GM23338 (cell line): Measurements from ENCODE around the gene HMGN1. TPM values are rescaled to one million over a fixed set of nuclear protein-coding genes. Genes with fewer than 3 reads are reported as not detected.

Experiments used
- ATAC-seq: fragments of 200-7000 bp; cut with Tn5 transposase; 3 replicates; pipeline ENCODE4 v1.9.1; 2020
- DNase-seq: peaks from one replicate; pipeline ENCODE4 v3.0.0-alpha.2; 2015; ENCODE audit warnings: low spot score
- H2AFZ ChIP-seq: fragments of 200-600 bp; sonication (generic); 2 replicates; pipeline ENCODE4 v1.8.0; 2016; ENCODE audit warnings: antibody characterized with exemption, mild to moderate bottlenecking, moderate library complexity
- H3F3A ChIP-seq: fragments of 200-600 bp; sonication (generic); replicated peaks from 2 replicates; pipeline ENCODE4 v1.8.0; 2017; ENCODE audit warnings: antibody characterized with exemption, mixed run types, low read depth
- H3K27ac ChIP-seq: fragments of 200-600 bp; sonication (generic); 2 replicates; pipeline ENCODE4 v1.6.1; 2016; ENCODE audit warnings: low read depth
- H3K27me3 ChIP-seq: fragments of 200-600 bp; sonication (generic); 2 replicates; pipeline ENCODE4 v1.8.0; 2016; ENCODE audit warnings: mild to moderate bottlenecking, mixed run types, moderate library complexity; ENCODE audit not compliant: insufficient read depth
- H3K36me3 ChIP-seq: fragments of 200-600 bp; sonication (generic); 2 replicates; pipeline ENCODE4 v1.8.0; 2016; ENCODE audit warnings: mild to moderate bottlenecking; ENCODE audit not compliant: insufficient read depth
- H3K4me1 ChIP-seq: fragments of 200-600 bp; sonication (generic); 2 replicates; pipeline ENCODE4 v1.8.0; 2016; ENCODE audit warnings: mild to moderate bottlenecking, moderate library complexity; ENCODE audit not compliant: insufficient read depth
- H3K4me2 ChIP-seq: fragments of 200-600 bp; sonication (generic); 2 replicates; pipeline ENCODE4 v1.7.1; 2017; ENCODE audit warnings: mixed run types
- H3K4me3 ChIP-seq: fragments of 200-600 bp; sonication (generic); 2 replicates; pipeline ENCODE4 v1.6.1; 2016; ENCODE audit warnings: mixed run types
- H3K79me2 ChIP-seq: fragments of 200-600 bp; sonication (generic); replicated peaks from 2 replicates; pipeline ENCODE4 v1.8.0; 2017; ENCODE audit warnings: mild to moderate bottlenecking; ENCODE audit not compliant: insufficient read depth
- H3K9me2 ChIP-seq: fragments of 200-600 bp; sonication (generic); 2 replicates; pipeline ENCODE4 v1.8.0; 2017; ENCODE audit not compliant: insufficient read depth
- H4K20me1 ChIP-seq: fragments of 200-600 bp; sonication (generic); replicated peaks from 2 replicates; pipeline ENCODE4 v1.8.0; 2017; ENCODE audit warnings: mild to moderate bottlenecking; ENCODE audit not compliant: insufficient read depth
- H3K27ac Mint-ChIP-seq: 2 replicates; pipeline ENCODE4 v1.8.0; 2020; ENCODE audit warnings: inconsistent platforms, mild to moderate bottlenecking, moderate library complexity, mixed read lengths
- H3K27me3 Mint-ChIP-seq: 3 replicates; pipeline ENCODE4 v1.8.0; 2022; ENCODE audit warnings: low read depth, mild to moderate bottlenecking, moderate library complexity, mixed read lengths, inconsistent platforms; ENCODE audit not compliant: insufficient read depth, poor library complexity
- H3K36me3 Mint-ChIP-seq: 3 replicates; pipeline ENCODE4 v1.8.0; 2021; ENCODE audit warnings: low read depth, mild to moderate bottlenecking, inconsistent platforms, moderate library complexity, mixed read lengths
- H3K4me1 Mint-ChIP-seq: 3 replicates; pipeline ENCODE4 v1.8.0; 2020; ENCODE audit warnings: mild to moderate bottlenecking, inconsistent platforms, mixed read lengths
- H3K4me3 Mint-ChIP-seq: 3 replicates; pipeline ENCODE4 v1.8.0; 2021; ENCODE audit warnings: moderate library complexity, mild to moderate bottlenecking, inconsistent platforms, mixed read lengths
- H3K9me3 Mint-ChIP-seq: 3 replicates; pipeline ENCODE4 v1.8.0; 2020; ENCODE audit warnings: moderate library complexity, mild to moderate bottlenecking, inconsistent platforms, mixed read lengths
- CREB1 ChIP-seq: fragments of 250-450 bp; sonication (Bioruptor Pico); IDR thresholded peaks from 2 replicates; pipeline ENCODE4 v1.5.0; 2020; ENCODE audit warnings: low read depth, mild to moderate bottlenecking, moderate library complexity
- ETS1 ChIP-seq: IDR thresholded peaks from 2 replicates; pipeline ENCODE4 v1.6.1; 2016; ENCODE audit warnings: antibody characterized with exemption
- EZH2 ChIP-seq: fragments of 200-600 bp; sonication (generic); IDR thresholded peaks from one replicate; pipeline ENCODE4 v1.8.0; 2017; ENCODE audit warnings: antibody characterized with exemption, mild to moderate bottlenecking, low read depth; ENCODE audit not compliant: unreplicated experiment
- EZH2phosphoT487 ChIP-seq: fragments of 200-600 bp; sonication (generic); IDR thresholded peaks from one replicate; pipeline ENCODE4 v1.8.1; 2018; ENCODE audit warnings: antibody characterized with exemption; ENCODE audit not compliant: unreplicated experiment
- JUNB ChIP-seq: IDR thresholded peaks from one replicate; pipeline ENCODE4 v1.6.1; 2016; ENCODE audit warnings: antibody characterized with exemption; ENCODE audit not compliant: unreplicated experiment
- NANOG ChIP-seq: IDR thresholded peaks from 2 replicates; pipeline ENCODE4 v1.6.1; 2016; ENCODE audit warnings: antibody characterized with exemption, borderline replicate concordance
- POLR2AphosphoS5 ChIP-seq: IDR thresholded peaks from 2 replicates; pipeline ENCODE4 v1.6.1; 2016; ENCODE audit warnings: antibody characterized with exemption, low read depth
- REST ChIP-seq: IDR thresholded peaks from one replicate; pipeline ENCODE4 v1.6.1; 2018; ENCODE audit warnings: antibody characterized with exemption; ENCODE audit not compliant: unreplicated experiment
- STAT1 ChIP-seq: IDR thresholded peaks from one replicate; pipeline ENCODE4 v1.6.1; 2016; ENCODE audit warnings: antibody characterized with exemption; ENCODE audit not compliant: unreplicated experiment
- ZNF114 ChIP-seq: fragments of 250-450 bp; sonication (Bioruptor Pico); IDR thresholded peaks from 2 replicates; pipeline ENCODE4 v1.5.0; 2020; ENCODE audit warnings: mild to moderate bottlenecking, moderate library complexity
- ZNF331 ChIP-seq: fragments of 250-450 bp; sonication (Bioruptor Pico); IDR thresholded peaks from 2 replicates; pipeline ENCODE4 v1.5.0; 2020; ENCODE audit warnings: low read depth, mild to moderate bottlenecking, moderate library complexity
- polyA plus RNA-seq: library from polyadenylated mRNA; unstranded; fragments of >200 nt; fragmentation: Nextera tagmentation; extraction: Ambion mirVana; gene quantifications from 2 replicates; pipeline ENCODE4 v1.2.1, GENCODE V29; 2016
- total RNA-seq: library from RNA; depleted of rRNA; stranded (reverse); fragments of >200 nt; shearing (Covaris generic); gene quantifications from 2 replicates; pipeline ENCODE4 v1.2.3, GENCODE V29; 2014
- TF ChIP-seq, protein P1 (sequence below), 2 experiments: fragments of 200-600 bp in 1 of 2; sonication (generic) in 1 of 2; conservative IDR thresholded peaks; 2 replicates each; pipeline versions ENCODE4 v1.5.1 to v1.6.1; 2016 to 2017; ENCODE audit warnings: antibody characterized with exemption in 2 of 2, low read depth in 2 of 2, mild to moderate bottlenecking in 2 of 2, moderate library complexity in 1 of 2
- TF ChIP-seq, protein P2 (sequence below): fragments of 250-450 bp; sonication (Bioruptor Pico); IDR thresholded peaks from 2 replicates; pipeline ENCODE4 v1.5.0; 2020; ENCODE audit warnings: mild to moderate bottlenecking, moderate library complexity

The HMGN1 gene
- total and polyA plus RNA-seq, 2 experiments from 2014 or later = 403 to 889 TPM

GRCh38 chr21:39313042-39313570 is 35.8 kb downstream of the HMGN1 start:
- peaks cover 41% of the 10 kb centered on the region for H3K79me2 ChIP-seq
- peaks cover 17% of the 10 kb centered on the region for H3K4me1 Mint-ChIP-seq
- peak overlapping the region; percentile 79 for H3K4me2 ChIP-seq
- H3K27me3 Mint-ChIP-seq = peaks cover 13% of the 10 kb centered on the region
- no peak for TF ChIP-seq REST
- TF ChIP-seq ETS1 = no peak
- no peak for TF ChIP-seq STAT1
- no peak for TF ChIP-seq POLR2AphosphoS5
- TF ChIP-seq ZNF114 = no peak
- TF ChIP-seq NANOG = no peak
- TF ChIP-seq CREB1 (CRISPR knock-in tag) = no peak
- no peak for TF ChIP-seq ZNF331
- no peak for TF ChIP-seq EZH2
- no peak for TF ChIP-seq EZH2phosphoT487
- TF ChIP-seq, protein P1, sequence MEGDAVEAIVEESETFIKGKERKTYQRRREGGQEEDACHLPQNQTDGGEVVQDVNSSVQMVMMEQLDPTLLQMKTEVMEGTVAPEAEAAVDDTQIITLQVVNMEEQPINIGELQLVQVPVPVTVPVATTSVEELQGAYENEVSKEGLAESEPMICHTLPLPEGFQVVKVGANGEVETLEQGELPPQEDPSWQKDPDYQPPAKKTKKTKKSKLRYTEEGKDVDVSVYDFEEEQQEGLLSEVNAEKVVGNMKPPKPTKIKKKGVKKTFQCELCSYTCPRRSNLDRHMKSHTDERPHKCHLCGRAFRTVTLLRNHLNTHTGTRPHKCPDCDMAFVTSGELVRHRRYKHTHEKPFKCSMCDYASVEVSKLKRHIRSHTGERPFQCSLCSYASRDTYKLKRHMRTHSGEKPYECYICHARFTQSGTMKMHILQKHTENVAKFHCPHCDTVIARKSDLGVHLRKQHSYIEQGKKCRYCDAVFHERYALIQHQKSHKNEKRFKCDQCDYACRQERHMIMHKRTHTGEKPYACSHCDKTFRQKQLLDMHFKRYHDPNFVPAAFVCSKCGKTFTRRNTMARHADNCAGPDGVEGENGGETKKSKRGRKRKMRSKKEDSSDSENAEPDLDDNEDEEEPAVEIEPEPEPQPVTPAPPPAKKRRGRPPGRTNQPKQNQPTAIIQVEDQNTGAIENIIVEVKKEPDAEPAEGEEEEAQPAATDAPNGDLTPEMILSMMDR (conservative IDR thresholded peaks at IDR 0.05; ENCODE audit: low read depth in 2 of 2) = no peak
- no peak for TF ChIP-seq JUNB
- TF ChIP-seq, protein P2, sequence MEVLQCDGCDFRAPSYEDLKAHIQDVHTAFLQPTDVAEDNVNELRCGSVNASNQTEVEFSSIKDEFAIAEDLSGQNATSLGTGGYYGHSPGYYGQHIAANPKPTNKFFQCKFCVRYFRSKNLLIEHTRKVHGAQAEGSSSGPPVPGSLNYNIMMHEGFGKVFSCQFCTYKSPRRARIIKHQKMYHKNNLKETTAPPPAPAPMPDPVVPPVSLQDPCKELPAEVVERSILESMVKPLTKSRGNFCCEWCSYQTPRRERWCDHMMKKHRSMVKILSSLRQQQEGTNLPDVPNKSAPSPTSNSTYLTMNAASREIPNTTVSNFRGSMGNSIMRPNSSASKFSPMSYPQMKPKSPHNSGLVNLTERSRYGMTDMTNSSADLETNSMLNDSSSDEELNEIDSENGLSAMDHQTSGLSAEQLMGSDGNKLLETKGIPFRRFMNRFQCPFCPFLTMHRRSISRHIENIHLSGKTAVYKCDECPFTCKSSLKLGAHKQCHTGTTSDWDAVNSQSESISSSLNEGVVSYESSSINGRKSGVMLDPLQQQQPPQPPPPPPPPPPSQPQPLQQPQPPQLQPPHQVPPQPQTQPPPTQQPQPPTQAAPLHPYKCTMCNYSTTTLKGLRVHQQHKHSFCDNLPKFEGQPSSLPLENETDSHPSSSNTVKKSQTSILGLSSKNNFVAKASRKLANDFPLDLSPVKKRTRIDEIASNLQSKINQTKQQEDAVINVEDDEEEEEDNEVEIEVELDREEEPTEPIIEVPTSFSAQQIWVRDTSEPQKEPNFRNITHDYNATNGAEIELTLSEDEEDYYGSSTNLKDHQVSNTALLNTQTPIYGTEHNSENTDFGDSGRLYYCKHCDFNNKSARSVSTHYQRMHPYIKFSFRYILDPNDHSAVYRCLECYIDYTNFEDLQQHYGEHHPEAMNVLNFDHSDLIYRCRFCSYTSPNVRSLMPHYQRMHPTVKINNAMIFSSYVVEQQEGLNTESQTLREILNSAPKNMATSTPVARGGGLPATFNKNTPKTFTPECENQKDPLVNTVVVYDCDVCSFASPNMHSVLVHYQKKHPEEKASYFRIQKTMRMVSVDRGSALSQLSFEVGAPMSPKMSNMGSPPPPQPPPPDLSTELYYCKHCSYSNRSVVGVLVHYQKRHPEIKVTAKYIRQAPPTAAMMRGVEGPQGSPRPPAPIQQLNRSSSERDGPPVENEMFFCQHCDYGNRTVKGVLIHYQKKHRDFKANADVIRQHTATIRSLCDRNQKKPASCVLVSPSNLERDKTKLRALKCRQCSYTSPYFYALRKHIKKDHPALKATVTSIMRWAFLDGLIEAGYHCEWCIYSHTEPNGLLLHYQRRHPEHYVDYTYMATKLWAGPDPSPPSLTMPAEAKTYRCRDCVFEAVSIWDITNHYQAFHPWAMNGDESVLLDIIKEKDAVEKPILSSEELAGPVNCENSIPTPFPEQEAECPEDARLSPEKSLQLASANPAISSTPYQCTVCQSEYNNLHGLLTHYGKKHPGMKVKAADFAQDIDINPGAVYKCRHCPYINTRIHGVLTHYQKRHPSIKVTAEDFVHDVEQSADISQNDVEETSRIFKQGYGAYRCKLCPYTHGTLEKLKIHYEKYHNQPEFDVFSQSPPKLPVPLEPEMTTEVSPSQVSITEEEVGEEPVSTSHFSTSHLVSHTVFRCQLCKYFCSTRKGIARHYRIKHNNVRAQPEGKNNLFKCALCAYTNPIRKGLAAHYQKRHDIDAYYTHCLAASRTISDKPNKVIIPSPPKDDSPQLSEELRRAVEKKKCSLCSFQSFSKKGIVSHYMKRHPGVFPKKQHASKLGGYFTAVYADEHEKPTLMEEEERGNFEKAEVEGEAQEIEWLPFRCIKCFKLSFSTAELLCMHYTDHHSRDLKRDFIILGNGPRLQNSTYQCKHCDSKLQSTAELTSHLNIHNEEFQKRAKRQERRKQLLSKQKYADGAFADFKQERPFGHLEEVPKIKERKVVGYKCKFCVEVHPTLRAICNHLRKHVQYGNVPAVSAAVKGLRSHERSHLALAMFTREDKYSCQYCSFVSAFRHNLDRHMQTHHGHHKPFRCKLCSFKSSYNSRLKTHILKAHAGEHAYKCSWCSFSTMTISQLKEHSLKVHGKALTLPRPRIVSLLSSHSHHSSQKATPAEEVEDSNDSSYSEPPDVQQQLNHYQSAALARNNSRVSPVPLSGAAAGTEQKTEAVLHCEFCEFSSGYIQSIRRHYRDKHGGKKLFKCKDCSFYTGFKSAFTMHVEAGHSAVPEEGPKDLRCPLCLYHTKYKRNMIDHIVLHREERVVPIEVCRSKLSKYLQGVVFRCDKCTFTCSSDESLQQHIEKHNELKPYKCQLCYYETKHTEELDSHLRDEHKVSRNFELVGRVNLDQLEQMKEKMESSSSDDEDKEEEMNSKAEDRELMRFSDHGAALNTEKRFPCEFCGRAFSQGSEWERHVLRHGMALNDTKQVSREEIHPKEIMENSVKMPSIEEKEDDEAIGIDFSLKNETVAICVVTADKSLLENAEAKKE (CRISPR knock-in tag) = no peak
- no peaks in the 10 kb centered on the region for H3K27me3 ChIP-seq
- H3K9me3 Mint-ChIP-seq = peaks cover 3% of the 10 kb centered on the region; the same call in 1 of the 3 replicates
- peaks cover 4% of the 10 kb centered on the region; the same call in 1 of the 2 replicates for H3F3A ChIP-seq
- peaks cover 10% of the 10 kb centered on the region for H3K4me1 ChIP-seq
- H3K9me2 ChIP-seq = no peaks in the 10 kb centered on the region
- peak; percentile 60 for ATAC-seq
- peak overlapping the region; percentile 73 for H3K4me3 ChIP-seq
- peaks cover 23% of the 10 kb centered on the region for H3K36me3 ChIP-seq
- peaks cover 39% of the 10 kb centered on the region for H3K36me3 Mint-ChIP-seq
- no peak overlapping the region for H2AFZ ChIP-seq
- H3K27ac ChIP-seq = peak overlapping the region; percentile 100; the same call in 1 of the 2 replicates
- H3K4me3 Mint-ChIP-seq = peak overlapping the region; percentile 94; the same call in 2 of the 3 replicates
- H3K27ac Mint-ChIP-seq = no peak overlapping the region; the same call in 1 of the 2 replicates
- peak; percentile 34 for DNase-seq
- peaks cover 30% of the 10 kb centered on the region for H4K20me1 ChIP-seq
